Measurements from ENCODE around the gene GMDS.
"Not testable (repeated sequence)": the region's sequence is repeated elsewhere in the genome, so short reads cannot be mapped to it uniquely, and the experiment has no call there.

The GMDS gene

DNA sequence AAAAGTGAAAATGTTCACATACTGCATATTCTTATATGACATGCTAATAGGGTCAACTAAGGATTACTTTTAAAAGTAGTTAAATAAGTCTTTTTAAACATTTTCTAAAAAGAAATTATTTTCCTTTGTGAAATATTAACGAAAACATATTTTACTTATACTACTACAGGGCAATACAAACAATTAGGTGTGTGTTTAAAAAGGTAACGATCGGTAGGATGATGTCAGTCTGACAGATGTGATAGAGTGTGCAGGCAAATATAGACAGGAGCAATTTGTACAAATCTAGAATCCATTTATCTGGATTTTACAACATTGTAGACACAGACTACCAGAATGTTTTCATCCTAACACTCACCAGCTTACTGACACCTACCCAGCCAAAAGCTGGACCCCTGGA, 378.2 kb downstream of the GMDS start:
- DNase-seq: no peak
- in situ Hi-C loops (cut with MboI; ENCODE audit: low pct_unique_long_range_greater_than_20kb, low sequenced_read_pairs): no loop called here

DNA sequence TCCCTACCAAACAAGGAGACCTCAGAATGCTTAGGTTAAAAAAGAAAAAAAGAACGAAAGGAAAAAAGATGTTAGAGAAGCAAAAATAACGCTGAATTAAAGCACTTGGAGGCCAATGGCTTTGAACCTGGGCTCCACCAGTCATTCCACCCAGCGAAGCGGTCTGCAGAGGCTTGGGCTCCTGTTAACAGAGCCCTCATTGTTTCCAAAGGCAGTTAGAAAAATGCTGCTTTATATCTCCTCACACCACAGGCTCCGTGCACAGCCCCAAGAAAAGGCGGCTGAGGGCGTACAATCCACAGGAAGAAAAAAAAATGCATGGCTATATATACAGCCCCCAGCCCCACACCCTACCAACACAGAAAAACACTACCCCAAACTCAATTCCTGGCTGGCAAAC, 379.8 kb downstream of the GMDS start:
- in situ Hi-C loops (cut with MboI; ENCODE audit: low pct_unique_long_range_greater_than_20kb, low sequenced_read_pairs): no loop called here
- no peak for DNase-seq

DNA sequence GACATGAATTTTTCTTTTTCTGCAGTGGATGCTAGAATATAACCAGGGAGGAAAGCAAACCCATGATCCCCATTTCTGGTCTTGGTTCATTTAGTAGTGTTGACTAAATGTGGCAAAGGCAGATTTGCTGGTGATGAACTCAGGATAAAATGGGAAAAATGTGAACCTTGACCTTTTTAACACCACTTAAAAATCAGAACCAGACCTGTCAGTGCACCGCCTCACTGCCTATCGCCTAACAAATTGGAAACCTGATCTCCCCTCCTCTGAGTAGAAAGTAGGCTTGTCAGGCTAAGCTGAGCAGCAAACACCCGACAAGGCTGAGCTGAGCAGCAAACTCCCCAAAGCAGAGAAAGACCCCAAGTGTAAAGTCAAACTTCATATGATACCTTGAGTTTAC, 380.9 kb downstream of the GMDS start:
- no peak for DNase-seq
- in situ Hi-C loops (cut with MboI; ENCODE audit: low pct_unique_long_range_greater_than_20kb, low sequenced_read_pairs): no loop called here

DNA sequence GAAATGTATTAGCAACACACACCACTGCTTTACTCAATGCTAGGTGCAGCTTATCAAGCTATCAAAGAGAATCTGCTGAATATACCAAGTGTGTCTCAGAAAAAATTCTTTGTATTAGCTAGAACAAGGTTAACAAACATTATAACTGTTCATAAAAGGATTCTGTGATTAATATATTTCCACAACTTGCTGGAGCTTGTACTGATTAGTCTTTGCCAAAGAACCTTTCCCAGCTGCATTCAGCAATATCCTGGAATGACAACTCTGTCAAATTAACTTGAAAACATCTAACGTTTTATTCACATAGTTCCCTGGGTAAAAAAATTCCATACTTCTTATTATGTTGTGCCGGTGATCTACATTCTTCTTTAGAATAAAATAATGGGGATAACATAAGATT, 383.0 kb downstream of the GMDS start:
- in situ Hi-C loops (cut with MboI; ENCODE audit: low pct_unique_long_range_greater_than_20kb, low sequenced_read_pairs): no loop called here
- DNase-seq: no peak

DNA sequence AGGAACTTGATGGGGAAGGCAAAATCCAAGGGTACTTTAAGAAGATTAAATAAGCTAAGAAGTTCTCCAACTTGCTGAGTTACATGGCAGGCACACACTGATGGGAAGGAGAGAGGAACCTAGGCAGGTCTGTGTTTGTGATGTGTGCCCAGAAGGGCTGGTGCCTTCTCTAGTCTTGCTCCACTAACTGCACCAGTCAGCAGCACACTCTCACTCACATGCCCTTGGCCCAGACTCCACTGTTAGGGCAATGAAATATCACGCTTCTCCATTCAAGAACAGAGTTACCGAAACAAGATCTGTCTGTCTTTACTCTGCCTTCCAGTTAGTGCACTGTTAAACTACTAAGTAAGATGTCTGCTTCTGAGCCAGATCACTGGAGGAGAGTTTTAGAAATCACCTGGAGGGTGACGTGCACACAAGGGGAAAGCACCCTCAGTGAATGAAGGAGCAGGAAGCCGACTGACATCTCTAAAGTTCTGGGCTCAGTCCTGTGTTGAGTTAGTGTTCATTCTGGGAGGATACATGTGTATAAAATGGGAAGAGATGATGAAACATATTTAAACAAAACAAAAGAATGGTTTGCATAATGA, 384.6 kb downstream of the GMDS start:
- in situ Hi-C loops (cut with MboI; ENCODE audit: low pct_unique_long_range_greater_than_20kb, low sequenced_read_pairs): no loop called here
- no peak for DNase-seq

DNA sequence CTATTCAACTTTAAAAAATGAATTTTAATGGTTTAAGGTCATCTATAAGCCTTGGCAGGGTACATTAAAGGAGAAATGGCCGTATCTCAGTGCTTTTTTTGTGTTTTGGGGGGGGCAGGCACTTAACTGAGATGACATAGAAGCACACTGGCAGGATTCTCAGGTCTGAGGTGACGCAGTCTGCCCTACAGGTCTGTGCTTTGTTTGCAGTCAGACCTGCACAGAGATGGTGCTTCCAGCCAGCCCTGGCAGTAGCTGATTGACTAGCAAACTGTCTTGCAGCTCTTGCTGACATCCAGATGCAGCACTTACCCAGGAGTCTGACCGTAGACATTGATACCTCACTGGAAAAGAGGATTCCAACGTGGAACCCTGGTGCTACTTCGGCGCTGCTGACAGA, 386.5 kb downstream of the GMDS start:
- in situ Hi-C loops (cut with MboI; ENCODE audit: low pct_unique_long_range_greater_than_20kb, low sequenced_read_pairs): no loop called here
- DNase-seq: no peak

DNA sequence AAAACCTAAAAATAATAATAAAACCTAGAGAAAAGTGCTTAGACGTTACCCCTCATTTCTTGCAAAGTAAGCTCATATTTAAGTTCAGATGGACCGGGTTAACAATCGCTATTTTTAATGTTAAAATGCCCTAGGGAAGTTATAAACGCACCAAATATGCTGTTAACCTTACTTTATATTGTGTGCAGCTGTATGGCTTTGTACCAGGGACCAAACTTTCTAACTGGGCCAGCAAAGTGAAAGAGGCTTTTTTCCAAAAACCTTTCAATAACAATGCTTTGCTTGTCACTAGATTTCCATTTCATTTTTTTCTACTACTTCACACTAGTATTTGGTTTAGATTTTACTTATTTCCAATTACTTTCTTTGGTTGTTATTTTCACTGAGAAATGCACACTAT, 387.2 kb downstream of the GMDS start:
- no peak for DNase-seq
- in situ Hi-C loops (cut with MboI; ENCODE audit: low pct_unique_long_range_greater_than_20kb, low sequenced_read_pairs): no loop called here

DNA sequence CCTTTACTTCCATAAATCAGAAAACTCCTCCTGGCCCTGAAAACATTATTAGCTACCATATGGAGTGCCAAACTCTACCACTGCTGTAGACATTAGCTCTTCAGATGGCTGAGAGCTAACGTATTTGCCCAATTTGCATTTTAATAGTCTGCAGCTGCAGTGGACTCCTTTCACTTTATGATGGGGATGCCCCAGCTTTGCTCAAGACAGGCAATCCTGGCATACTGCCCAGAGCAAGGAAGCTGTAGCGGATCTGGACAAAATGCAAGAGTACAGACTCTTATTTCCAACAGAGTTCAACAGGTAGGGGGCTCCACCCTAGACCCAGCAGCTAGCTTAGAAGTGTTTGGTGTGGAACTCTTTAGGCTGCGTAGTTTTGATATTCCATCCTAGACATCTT, 389.0 kb downstream of the GMDS start:
- no peak for DNase-seq
- in situ Hi-C loops (cut with MboI; ENCODE audit: low pct_unique_long_range_greater_than_20kb, low sequenced_read_pairs): no loop called here

DNA sequence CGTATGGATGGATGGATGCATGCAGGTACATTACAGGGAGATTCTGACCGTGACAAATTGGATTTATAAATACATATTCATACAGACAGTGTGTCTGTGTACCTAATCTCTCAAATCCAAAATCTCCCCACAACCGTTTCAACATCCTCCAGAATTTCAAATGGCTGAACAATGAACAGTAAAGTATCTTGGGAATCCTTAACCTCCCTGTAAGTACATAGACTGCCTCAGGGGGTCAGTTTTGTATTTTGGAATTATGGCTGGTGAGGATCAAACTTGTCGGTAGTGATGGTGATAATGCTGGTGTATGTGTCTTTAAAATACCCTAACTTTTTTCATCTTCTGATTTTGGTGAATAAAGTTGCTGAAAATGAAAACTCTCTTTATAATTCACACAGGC, 389.5 kb downstream of the GMDS start:
- no peak for DNase-seq

DNA sequence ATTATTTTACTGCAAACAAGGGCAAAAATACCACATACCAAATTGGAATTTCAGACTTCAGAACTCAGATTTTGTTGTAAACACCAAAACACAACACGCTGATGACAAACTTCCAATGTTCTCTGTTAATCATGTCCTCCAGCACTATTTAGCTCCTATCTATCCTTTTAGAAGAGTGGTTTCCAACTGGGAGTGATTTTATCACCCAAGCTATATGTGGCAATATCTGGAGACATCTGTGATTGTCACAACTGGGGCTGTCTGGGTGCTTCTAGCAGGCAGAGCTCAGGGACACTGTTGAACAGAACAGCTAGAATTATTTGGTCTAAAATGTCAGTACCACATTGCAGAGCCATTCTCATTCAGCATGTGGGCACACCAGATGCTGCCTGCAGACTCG, 391.1 kb downstream of the GMDS start:
- DNase-seq: no peak
- in situ Hi-C loops (cut with MboI; ENCODE audit: low pct_unique_long_range_greater_than_20kb, low sequenced_read_pairs): no loop called here

More for the DNA sequence above, 389.5 kb downstream of the GMDS start:
- in situ Hi-C loops (cut with MboI; ENCODE audit: low pct_unique_long_range_greater_than_20kb, low sequenced_read_pairs): no loop called here

DNA sequence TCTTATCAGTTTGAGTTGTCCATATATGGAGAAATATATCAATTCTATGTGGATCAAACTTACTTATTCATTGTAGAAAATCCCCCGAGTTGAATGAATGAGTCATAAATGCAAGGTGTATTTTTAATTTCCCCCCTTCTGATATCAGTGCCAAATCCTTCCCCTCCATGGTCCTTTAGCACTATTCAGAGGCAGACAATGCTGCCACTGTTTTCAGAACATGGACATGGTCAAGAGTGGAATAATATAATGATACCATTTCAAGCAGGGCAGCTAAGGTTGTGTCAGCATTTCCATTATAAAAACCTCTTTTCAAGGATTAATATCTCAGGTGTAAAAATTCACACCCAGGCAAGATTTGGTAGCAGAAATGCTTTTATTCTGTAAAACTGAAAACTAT, 391.6 kb downstream of the GMDS start:
- DNase-seq: no peak
- in situ Hi-C loops (cut with MboI; ENCODE audit: low pct_unique_long_range_greater_than_20kb, low sequenced_read_pairs): no loop called here

DNA sequence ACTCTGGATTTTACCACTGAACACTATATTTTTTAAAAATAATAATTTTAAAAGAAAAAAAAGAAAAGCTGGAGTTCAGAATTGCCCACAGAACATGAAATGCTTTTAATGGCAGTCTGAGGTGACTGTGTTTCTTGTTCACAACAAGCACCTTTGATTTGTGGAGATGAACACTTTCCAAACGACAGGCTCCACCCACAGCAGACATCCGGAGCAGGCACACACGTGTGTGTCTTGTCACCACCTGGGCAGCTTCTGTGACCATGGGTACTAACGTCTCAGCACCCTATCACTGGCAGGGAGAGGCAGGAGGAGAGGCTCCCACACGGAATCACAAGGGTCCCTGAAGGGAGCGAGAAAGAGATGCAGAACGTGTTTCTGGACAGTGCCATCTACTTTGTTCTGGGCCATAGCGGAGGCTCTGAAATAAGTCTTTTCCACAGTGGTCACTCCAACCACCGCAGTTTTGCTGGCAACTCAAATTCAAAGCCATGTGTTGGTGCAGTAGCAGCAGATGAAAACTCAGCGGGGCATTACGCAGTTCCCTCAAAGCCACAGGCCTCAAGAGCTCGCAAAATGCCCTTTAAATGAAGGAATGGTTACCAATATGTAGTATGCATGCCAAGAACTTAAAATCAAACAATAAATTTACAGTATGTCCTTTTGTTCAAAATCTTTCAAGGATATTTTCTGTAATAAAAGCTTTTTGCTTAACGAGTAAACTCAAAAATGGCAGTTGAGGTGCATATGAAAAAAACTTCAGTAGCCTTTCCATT, 393.5 kb downstream of the GMDS start:
- no peak for DNase-seq
- in situ Hi-C loops (cut with MboI; ENCODE audit: low pct_unique_long_range_greater_than_20kb, low sequenced_read_pairs): no loop called here

DNA sequence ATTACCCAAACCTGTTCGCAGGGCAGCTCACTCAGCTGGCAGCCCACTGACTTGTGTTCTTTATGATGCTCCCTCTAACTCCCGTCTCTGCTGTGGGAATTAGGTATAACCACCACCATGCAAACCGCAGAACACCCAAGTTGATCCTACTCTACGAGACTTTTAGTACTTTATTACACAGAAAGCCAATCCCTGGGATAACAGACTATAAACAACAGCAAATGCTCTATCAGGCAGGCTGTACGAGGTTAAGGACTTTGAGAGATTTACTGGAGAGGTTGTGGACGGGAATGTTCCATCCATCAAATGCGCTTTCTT, 394.6 kb downstream of the GMDS start:
- in situ Hi-C loops (cut with MboI; ENCODE audit: low pct_unique_long_range_greater_than_20kb, low sequenced_read_pairs): no loop called here

DNA sequence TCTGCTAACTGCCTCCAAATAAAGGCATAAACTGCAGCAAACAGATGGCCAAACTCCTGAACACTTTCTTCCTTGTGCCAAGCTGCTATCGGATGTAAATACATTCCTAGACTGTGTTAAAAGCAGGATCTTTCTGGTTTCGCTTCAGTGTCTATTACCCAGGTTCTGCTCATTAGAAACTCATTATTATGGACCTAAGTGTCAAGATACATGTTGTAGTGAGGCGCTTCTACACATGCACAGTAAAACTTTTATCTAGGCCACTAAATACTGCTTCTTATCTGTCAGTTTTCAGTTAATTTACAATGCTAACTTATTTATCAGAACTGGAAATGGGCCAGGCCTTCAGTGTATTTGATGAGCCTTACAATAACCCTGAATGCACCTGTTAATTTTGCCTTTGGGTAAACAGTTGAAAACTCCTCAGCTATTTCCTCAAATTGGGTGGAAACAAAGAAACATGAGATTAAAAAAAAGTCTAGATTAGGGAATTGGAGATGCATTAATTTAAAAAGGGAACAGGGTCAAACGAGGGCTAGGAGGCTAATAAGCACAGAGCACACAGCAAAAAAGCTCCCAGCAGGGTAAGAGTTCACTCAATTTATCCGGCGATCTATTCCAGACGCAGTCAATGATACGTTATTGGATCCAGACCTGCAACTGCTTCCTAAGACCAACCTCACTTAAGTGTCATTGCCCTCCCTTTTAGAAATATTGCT, 395.1 kb downstream of the GMDS start:
- DNase-seq: no peak
- in situ Hi-C loops (cut with MboI; ENCODE audit: low pct_unique_long_range_greater_than_20kb, low sequenced_read_pairs): no loop called here

More for the DNA sequence above, 394.6 kb downstream of the GMDS start:
- DNase-seq: no peak

DNA sequence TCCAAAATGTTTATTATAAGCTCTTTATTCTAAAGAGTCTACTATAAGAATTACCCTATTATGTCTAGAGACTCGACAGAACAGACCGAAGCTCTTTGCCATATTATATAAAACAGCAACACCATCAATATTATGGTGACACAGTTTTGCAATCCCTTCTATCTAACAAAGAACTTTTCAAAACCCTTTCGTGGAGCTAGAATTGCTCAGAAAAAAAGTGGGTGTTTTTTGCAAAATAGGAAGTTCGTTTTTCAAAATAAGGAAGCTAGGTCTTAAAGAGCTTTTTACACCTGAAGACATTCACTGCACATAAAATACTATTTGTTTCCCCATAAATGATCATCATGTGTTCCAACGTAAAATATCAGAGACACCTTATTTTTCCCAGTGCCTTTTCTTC, 395.7 kb downstream of the GMDS start:
- in situ Hi-C loops (cut with MboI; ENCODE audit: low pct_unique_long_range_greater_than_20kb, low sequenced_read_pairs): no loop called here
- DNase-seq: peak; percentile 30

DNA sequence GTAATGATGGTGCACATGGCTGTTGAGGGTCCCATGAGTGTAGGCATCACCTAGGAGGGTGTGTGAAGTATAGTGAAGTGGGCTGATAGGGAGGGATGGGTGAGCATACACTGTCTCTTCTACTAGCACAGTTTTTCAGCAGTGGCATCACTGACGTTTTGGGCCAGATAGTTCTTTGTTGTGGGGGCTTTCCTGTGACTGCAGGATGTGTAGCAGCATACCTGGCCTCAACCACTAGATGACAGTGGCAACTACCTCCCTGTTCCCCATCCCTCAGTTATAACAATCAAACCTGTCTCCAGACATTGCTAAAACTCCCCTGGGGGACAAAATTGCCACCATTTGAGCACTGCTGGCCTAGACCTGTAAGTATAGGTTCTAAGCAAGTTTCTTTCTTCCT, 396.7 kb downstream of the GMDS start:
- in situ Hi-C loops (cut with MboI; ENCODE audit: low pct_unique_long_range_greater_than_20kb, low sequenced_read_pairs): no loop called here

DNA sequence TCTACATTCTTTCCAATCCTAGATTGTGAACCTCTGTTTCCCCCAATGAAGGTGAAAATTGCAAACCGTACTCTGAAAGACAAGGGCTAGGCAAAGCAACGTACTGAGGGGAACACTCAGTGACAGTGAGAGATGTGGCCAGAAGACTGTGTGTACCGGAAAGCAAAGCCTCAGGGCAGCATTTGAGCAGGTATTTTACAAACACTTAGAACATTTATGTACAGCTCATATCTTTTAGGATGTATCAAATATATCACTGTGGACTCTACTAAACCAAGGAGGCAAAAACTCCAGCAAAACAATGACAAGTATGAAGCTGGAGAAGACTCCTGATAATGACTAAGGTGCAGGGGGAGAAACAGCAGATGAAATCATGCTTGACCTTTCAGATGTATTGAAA, 398.8 kb downstream of the GMDS start:
- no peak for DNase-seq
- in situ Hi-C loops (cut with MboI; ENCODE audit: low pct_unique_long_range_greater_than_20kb, low sequenced_read_pairs): no loop called here

More for the DNA sequence above, 396.7 kb downstream of the GMDS start:
- no peak for DNase-seq

DNA sequence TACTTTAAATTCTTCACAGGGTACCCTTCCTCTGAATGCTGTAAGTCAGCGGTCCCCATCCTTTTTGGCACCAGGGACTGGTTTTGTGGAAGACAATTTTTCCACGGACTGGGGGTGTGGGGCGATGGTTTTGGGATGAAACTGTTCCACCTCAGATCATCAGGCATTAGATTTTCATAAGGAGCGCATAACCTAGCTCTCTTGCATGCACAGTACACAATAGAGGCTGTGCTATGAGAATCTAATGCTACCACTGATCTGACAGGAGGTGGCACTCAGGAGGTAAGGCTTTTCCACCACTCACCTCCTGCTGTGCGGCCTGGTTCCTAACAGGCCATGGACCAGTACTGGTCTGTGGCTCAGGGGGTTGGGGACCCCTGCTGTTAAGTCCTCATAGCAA, 399.9 kb downstream of the GMDS start:
- in situ Hi-C loops (cut with MboI; ENCODE audit: low pct_unique_long_range_greater_than_20kb, low sequenced_read_pairs); DNase-seq: not testable (repeated sequence)

DNA sequence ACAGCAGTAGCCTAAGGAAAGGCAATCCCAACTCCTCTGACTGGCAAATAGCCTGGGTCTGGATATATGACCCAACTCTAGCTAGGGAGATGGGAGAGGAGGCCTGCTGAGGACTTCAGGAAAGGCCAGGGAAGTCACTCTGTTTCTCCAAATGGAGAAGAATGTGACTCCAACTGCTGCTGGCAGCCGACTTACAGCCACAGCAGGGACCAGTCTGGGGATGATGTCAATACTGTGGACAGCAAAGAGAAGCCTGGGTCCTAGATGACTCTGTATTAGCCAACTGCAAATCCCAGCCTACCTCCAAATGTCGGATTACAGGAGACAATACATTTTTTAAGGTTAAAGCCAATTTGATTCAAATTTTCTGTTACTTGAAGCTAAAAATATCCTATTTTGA, 403.1 kb downstream of the GMDS start:
- no peak for DNase-seq
- in situ Hi-C loops (cut with MboI; ENCODE audit: low pct_unique_long_range_greater_than_20kb, low sequenced_read_pairs): no loop called here

DNA sequence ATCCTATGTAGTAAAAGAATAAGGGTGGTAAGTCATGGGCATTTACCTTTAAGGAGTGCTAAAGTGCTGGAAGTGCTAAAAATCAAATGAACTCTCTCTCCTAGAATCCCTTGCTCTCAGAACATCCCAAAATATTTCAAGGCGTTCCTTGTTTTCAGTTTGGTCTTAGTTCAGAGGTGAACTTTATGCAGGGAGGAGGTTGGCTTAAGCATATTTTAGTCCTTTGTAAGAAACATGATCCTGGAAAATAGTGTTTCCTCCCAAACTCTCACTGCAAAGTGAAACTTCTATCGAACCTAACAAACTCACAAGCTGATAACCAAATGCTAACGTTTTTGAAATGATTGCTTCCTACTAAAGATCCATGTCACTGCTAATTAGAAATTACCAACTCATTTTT, 404.3 kb downstream of the GMDS start:
- in situ Hi-C loops (cut with MboI; ENCODE audit: low pct_unique_long_range_greater_than_20kb, low sequenced_read_pairs): no loop called here
- no peak for DNase-seq
